Effector memory CD4-positive, alpha-beta T cell (primary cell): ENCODE data around the gene GRIK2.

Source experiments
- DNase-seq, 3 donors: peaks; one replicate each; pipeline ENCODE4 v3.0.0-alpha.2; 2020
- H3K27ac ChIP-seq: 2 replicates; pipeline ENCODE4 v1.7.0; 2013; ENCODE audit warnings: mild to moderate bottlenecking, low read length, moderate library complexity; ENCODE audit not compliant: insufficient read depth, poor library complexity, severe bottlenecking
- H3K27me3 ChIP-seq: replicated peaks from 2 replicates; pipeline ENCODE4 v1.7.0; 2013; ENCODE audit warnings: mild to moderate bottlenecking, low read length; ENCODE audit not compliant: insufficient read depth, control insufficient read depth, poor library complexity, severe bottlenecking
- H3K36me3 ChIP-seq: 2 replicates; pipeline ENCODE4 v1.7.0; 2013; ENCODE audit warnings: mild to moderate bottlenecking, low read length, moderate library complexity; ENCODE audit not compliant: control insufficient read depth, insufficient read depth
- H3K4me1 ChIP-seq: 2 replicates; pipeline ENCODE4 v1.7.0; 2013; ENCODE audit warnings: low read length, mild to moderate bottlenecking; ENCODE audit not compliant: control insufficient read depth, insufficient read depth, poor library complexity, severe bottlenecking
- H3K4me3 ChIP-seq: 2 replicates; pipeline ENCODE4 v1.7.0; 2013; ENCODE audit warnings: low read length, low read depth, mild to moderate bottlenecking; ENCODE audit not compliant: insufficient read depth, poor library complexity, severe bottlenecking
- H3K9me3 ChIP-seq: 2 replicates; pipeline ENCODE4 v1.7.0; 2013; ENCODE audit warnings: mild to moderate bottlenecking, low read length, moderate library complexity; ENCODE audit not compliant: control insufficient read depth

Gene GRIK2

GRCh38 chr6:101907356-101908217, 514.1 kb downstream of the GRIK2 start:
- Histone ChIP-seq H3K9me3 (no peaks in the 10 kb centered on the region), H3K4me1 (no peaks in the 10 kb centered on the region), H3K27ac (no peak overlapping the region), H3K27me3 (no peaks in the 10 kb centered on the region), H3K4me3 (no peak overlapping the region), H3K36me3 (no peaks in the 10 kb centered on the region)
- DNase-seq = no peak

- no peaks in the 10 kb centered on the region for H3K27me3 ChIP-seq
- no peak overlapping the region for H3K27ac ChIP-seq
- no peaks in the 10 kb centered on the region for H3K36me3 ChIP-seq
- no peaks in the 10 kb centered on the region for H3K9me3 ChIP-seq
- no peak for DNase-seq
- no peak overlapping the region for H3K4me3 ChIP-seq
- H3K4me1 ChIP-seq = no peaks in the 10 kb centered on the region
Measured at GRCh38 chr6:101909366-101909765, 515.9 kb downstream of the GRIK2 start.

- Histone ChIP-seq H3K9me3 (no peaks in the 10 kb centered on the region), H3K4me1 (no peaks in the 10 kb centered on the region), H3K27ac (no peak overlapping the region), H3K36me3 (no peaks in the 10 kb centered on the region), H3K27me3 (no peaks in the 10 kb centered on the region), H3K4me3 (no peak overlapping the region)
- no peak for DNase-seq
Measured at GRCh38 chr6:101912311-101912710, 518.8 kb downstream of the GRIK2 start.

- Histone ChIP-seq H3K36me3 (no peaks in the 10 kb centered on the region), H3K4me1 (no peaks in the 10 kb centered on the region), H3K27me3 (no peaks in the 10 kb centered on the region), H3K27ac (no peak overlapping the region), H3K9me3 (no peaks in the 10 kb centered on the region), H3K4me3 (no peak overlapping the region)
- no peak for DNase-seq
Measured at GRCh38 chr6:101918471-101918870, 525.0 kb downstream of the GRIK2 start.

GRCh38 chr6:101921829-101922450, 528.4 kb downstream of the GRIK2 start:
- H3K27ac ChIP-seq = no peak overlapping the region
- H3K4me3 ChIP-seq = no peak overlapping the region
- no peaks in the 10 kb centered on the region for H3K9me3 ChIP-seq
- DNase-seq = no peak
- H3K36me3 ChIP-seq = no peaks in the 10 kb centered on the region
- no peaks in the 10 kb centered on the region for H3K27me3 ChIP-seq
- no peaks in the 10 kb centered on the region for H3K4me1 ChIP-seq

GRCh38 chr6:101926149-101926925, 532.8 kb downstream of the GRIK2 start:
- DNase-seq = no peak
- no peaks in the 10 kb centered on the region for H3K27me3 ChIP-seq
- no peaks in the 10 kb centered on the region for H3K36me3 ChIP-seq
- no peaks in the 10 kb centered on the region for H3K4me1 ChIP-seq
- no peak overlapping the region for H3K4me3 ChIP-seq
- no peak overlapping the region for H3K27ac ChIP-seq
- H3K9me3 ChIP-seq = no peaks in the 10 kb centered on the region

- DNase-seq = no peak
- Histone ChIP-seq H3K9me3 (no peaks in the 10 kb centered on the region), H3K36me3 (no peaks in the 10 kb centered on the region), H3K4me1 (no peaks in the 10 kb centered on the region), H3K27me3 (no peaks in the 10 kb centered on the region), H3K27ac (no peak overlapping the region), H3K4me3 (no peak overlapping the region)
Measured at GRCh38 chr6:101931766-101932165, 538.3 kb downstream of the GRIK2 start.

GRCh38 chr6:101932704-101933103, 539.2 kb downstream of the GRIK2 start:
- Histone ChIP-seq H3K27me3 (no peaks in the 10 kb centered on the region), H3K4me1 (no peaks in the 10 kb centered on the region), H3K36me3 (no peaks in the 10 kb centered on the region), H3K4me3 (no peak overlapping the region), H3K9me3 (no peaks in the 10 kb centered on the region), H3K27ac (no peak overlapping the region)
- no peak for DNase-seq

- Histone ChIP-seq H3K4me3 (no peak overlapping the region), H3K4me1 (no peaks in the 10 kb centered on the region), H3K36me3 (no peaks in the 10 kb centered on the region), H3K27ac (no peak overlapping the region), H3K9me3 (no peaks in the 10 kb centered on the region), H3K27me3 (no peaks in the 10 kb centered on the region)
- no peak for DNase-seq
Measured at GRCh38 chr6:101935732-101936131, 542.2 kb downstream of the GRIK2 start.

- DNase-seq = no peak
- no peaks in the 10 kb centered on the region for H3K36me3 ChIP-seq
- H3K4me3 ChIP-seq = no peak overlapping the region
Measured at GRCh38 chr6:101936516-101936915, 543.0 kb downstream of the GRIK2 start.

More at GRCh38 chr6:101936516-101936915, 543.0 kb downstream of the GRIK2 start:
- no peaks in the 10 kb centered on the region for H3K9me3 ChIP-seq
- H3K27me3 ChIP-seq = no peaks in the 10 kb centered on the region
- H3K4me1 ChIP-seq = no peaks in the 10 kb centered on the region
- no peak overlapping the region for H3K27ac ChIP-seq
